Measurements from ENCODE around the gene SLC25A10.

SLC25A10 gene

DNA sequence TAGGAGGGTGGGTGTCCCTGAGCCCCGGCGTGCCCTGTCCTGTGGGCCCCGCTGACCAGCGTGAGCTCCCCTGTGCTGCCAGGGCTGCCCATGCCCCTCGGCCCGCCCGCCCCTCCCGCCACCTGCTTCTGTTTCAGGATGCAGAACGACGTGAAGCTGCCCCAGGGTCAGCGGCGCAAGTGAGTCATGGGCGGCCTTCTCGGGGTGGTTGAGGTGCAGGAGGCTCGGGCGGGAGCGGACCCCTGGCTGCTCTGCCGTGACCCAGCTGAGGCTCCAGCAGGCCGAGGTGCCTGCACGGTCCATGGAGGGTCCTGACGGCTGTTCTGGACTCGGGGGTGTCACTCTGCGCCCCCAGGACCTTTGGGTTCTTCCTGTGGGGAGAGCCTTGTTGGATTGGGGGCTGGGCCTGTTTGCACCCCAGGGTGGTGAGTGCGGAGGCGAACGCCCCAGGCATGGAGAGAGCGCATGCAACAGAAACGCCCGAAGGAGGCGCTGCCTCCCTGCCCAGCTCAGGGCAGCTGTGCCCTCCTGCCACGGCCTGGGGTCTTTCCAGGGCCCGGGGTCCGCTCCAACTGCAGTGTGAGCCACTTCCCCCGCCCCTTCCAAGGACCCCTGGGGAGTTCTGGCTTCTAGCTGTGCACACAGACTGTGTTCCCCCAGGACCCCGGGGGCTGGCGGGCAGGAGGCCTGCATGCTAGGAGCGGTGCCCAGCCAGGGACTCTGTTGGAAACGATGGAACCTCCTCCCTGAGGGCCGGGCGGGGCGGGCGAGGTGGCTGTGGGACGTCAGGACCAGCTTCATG, 4.0 kb downstream of the SLC25A10 start:
- TF ChIP-seq ZBTB7A (IDR thresholded peaks at IDR 0.05; ENCODE audit: low read depth), result no peak
- TF ChIP-seq CREB1 (IDR thresholded peaks at IDR 0.05; ENCODE audit: low read depth), result no peak
- TF ChIP-seq YY1 (IDR thresholded peaks at IDR 0.05; ENCODE audit: low read depth), result no peak
- TF ChIP-seq NFIC (IDR thresholded peaks at IDR 0.05), result no peak
- TF ChIP-seq TEAD4 (IDR thresholded peaks at IDR 0.05), result no peak
- TF ChIP-seq, protein P1, sequence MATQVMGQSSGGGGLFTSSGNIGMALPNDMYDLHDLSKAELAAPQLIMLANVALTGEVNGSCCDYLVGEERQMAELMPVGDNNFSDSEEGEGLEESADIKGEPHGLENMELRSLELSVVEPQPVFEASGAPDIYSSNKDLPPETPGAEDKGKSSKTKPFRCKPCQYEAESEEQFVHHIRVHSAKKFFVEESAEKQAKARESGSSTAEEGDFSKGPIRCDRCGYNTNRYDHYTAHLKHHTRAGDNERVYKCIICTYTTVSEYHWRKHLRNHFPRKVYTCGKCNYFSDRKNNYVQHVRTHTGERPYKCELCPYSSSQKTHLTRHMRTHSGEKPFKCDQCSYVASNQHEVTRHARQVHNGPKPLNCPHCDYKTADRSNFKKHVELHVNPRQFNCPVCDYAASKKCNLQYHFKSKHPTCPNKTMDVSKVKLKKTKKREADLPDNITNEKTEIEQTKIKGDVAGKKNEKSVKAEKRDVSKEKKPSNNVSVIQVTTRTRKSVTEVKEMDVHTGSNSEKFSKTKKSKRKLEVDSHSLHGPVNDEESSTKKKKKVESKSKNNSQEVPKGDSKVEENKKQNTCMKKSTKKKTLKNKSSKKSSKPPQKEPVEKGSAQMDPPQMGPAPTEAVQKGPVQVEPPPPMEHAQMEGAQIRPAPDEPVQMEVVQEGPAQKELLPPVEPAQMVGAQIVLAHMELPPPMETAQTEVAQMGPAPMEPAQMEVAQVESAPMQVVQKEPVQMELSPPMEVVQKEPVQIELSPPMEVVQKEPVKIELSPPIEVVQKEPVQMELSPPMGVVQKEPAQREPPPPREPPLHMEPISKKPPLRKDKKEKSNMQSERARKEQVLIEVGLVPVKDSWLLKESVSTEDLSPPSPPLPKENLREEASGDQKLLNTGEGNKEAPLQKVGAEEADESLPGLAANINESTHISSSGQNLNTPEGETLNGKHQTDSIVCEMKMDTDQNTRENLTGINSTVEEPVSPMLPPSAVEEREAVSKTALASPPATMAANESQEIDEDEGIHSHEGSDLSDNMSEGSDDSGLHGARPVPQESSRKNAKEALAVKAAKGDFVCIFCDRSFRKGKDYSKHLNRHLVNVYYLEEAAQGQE (IDR thresholded peaks at IDR 0.05; ENCODE audit: low read depth), result no peak
- TF ChIP-seq TAF1 (IDR thresholded peaks at IDR 0.05; ENCODE audit: low read depth), result no peak
- TF ChIP-seq RAD21 (IDR thresholded peaks at IDR 0.05; ENCODE audit: low read depth), result no peak
- no peak for TF ChIP-seq USF1 (IDR thresholded peaks at IDR 0.05)
- no peak for TF ChIP-seq EP300 (IDR thresholded peaks at IDR 0.05; ENCODE audit: borderline replicate concordance)
- TF ChIP-seq FOXM1 (IDR thresholded peaks at IDR 0.05; ENCODE audit: borderline replicate concordance, low read depth), result no peak

- TF ChIP-seq ZBTB7A (IDR thresholded peaks at IDR 0.05; ENCODE audit: low read depth) (no peak), YY1 (IDR thresholded peaks at IDR 0.05; ENCODE audit: low read depth) (no peak), TEAD4 (IDR thresholded peaks at IDR 0.05) (no peak), TCF12 (IDR thresholded peaks at IDR 0.05; ENCODE audit: low read depth) (no peak), RAD21 (IDR thresholded peaks at IDR 0.05; ENCODE audit: low read depth) (no peak), USF1 (IDR thresholded peaks at IDR 0.05) (no peak), CEBPB (IDR thresholded peaks at IDR 0.05) (no peak), EGR1 (IDR thresholded peaks at IDR 0.05) (no peak), CREB1 (IDR thresholded peaks at IDR 0.05; ENCODE audit: low read depth) (no peak), EP300 (IDR thresholded peaks at IDR 0.05; ENCODE audit: borderline replicate concordance) (no peak), TAF1 (IDR thresholded peaks at IDR 0.05; ENCODE audit: low read depth) (no peak), NFIC (IDR thresholded peaks at IDR 0.05) (no peak), FOXM1 (IDR thresholded peaks at IDR 0.05; ENCODE audit: borderline replicate concordance, low read depth) (no peak)
- TF ChIP-seq, protein P2, sequence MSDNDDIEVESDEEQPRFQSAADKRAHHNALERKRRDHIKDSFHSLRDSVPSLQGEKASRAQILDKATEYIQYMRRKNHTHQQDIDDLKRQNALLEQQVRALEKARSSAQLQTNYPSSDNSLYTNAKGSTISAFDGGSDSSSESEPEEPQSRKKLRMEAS (IDR thresholded peaks at IDR 0.05), result no peak
- TF ChIP-seq, protein P1 (IDR thresholded peaks at IDR 0.05; ENCODE audit: low read depth), result no peak
These were observed 4.6 kb downstream of the SLC25A10 start for GRCh38 chr17:81716674-81716996.

DNA sequence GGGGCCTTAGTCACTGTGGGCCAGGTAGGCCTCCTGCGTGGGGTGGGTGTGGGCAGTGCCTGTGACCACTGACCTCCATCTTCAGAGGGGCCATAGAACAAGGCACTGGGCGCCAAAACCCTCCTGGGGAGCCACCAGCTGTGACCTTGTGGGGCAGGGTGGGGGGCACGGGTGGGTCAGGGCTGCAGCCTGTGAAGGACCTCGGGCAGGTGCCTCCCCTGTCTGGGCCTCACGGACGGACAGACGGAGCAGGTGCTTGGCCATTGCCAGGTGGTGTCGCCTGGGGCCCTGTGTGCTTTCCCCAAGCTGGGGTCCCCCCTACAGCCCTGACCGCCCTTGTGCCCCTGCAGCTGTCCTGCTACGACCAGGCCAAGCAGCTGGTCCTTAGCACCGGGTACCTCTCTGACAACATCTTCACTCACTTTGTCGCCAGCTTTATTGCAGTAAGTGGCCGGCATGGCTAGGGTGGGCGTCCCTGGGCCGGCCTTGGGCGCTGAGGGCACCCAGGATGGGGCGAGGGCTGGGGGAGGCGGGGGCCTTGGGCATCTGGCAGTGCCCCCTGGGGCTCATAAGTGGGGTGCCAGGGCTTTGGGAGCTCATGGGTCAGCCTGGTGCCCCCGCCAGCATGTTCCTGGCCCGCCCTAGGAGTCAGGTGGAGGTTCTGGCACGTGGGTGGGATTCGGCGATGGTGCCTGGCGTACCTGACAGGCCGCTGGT, 5.1 kb downstream of the SLC25A10 start:
- TF ChIP-seq USF1 (IDR thresholded peaks at IDR 0.05) (no peak), EP300 (IDR thresholded peaks at IDR 0.05; ENCODE audit: borderline replicate concordance) (no peak), NFIC (IDR thresholded peaks at IDR 0.05) (no peak), TAF1 (IDR thresholded peaks at IDR 0.05; ENCODE audit: low read depth) (no peak), CREB1 (IDR thresholded peaks at IDR 0.05; ENCODE audit: low read depth) (no peak), YY1 (IDR thresholded peaks at IDR 0.05; ENCODE audit: low read depth) (no peak), ZBTB7A (IDR thresholded peaks at IDR 0.05; ENCODE audit: low read depth) (no peak)
- TF ChIP-seq, protein P2 (IDR thresholded peaks at IDR 0.05), result no peak

DNA sequence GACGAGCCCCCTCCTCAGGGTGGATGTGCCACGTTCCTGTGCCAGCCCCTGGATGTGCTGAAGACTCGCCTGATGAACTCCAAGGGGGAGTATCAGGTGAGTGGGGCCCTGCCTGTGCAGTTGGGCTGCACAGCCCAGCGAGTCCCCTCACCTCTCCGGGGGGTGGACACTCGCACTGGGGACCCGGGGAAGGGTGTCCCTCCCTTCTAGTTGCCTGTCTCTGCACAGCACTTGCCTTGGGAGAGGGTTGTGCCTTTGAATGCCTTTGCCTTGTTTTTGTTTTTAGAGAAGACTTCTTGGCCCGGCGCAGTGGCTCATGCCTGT, 5.6 kb downstream of the SLC25A10 start:
- TF ChIP-seq ZBTB7A (IDR thresholded peaks at IDR 0.05; ENCODE audit: low read depth) (no peak), CREB1 (IDR thresholded peaks at IDR 0.05; ENCODE audit: low read depth) (no peak), EP300 (IDR thresholded peaks at IDR 0.05; ENCODE audit: borderline replicate concordance) (no peak), USF1 (IDR thresholded peaks at IDR 0.05) (no peak), TEAD4 (IDR thresholded peaks at IDR 0.05) (no peak), EGR1 (IDR thresholded peaks at IDR 0.05) (no peak), FOXM1 (IDR thresholded peaks at IDR 0.05; ENCODE audit: borderline replicate concordance, low read depth) (no peak), YY1 (IDR thresholded peaks at IDR 0.05; ENCODE audit: low read depth) (no peak), RAD21 (IDR thresholded peaks at IDR 0.05; ENCODE audit: low read depth) (no peak), CEBPB (IDR thresholded peaks at IDR 0.05) (no peak)
- TF ChIP-seq, protein P1 (IDR thresholded peaks at IDR 0.05; ENCODE audit: low read depth), result no peak
- TF ChIP-seq, protein P2 (IDR thresholded peaks at IDR 0.05), result no peak

Measured in Ishikawa (cell line).